ENCODE measurements around the gene MITF. TPM values are rescaled to one million over a fixed set of nuclear protein-coding genes. Genes with fewer than 3 reads are reported as not detected.

The MITF gene
- total RNA-seq, 1 experiment from 2014 or later: 1.9 TPM

DNA sequence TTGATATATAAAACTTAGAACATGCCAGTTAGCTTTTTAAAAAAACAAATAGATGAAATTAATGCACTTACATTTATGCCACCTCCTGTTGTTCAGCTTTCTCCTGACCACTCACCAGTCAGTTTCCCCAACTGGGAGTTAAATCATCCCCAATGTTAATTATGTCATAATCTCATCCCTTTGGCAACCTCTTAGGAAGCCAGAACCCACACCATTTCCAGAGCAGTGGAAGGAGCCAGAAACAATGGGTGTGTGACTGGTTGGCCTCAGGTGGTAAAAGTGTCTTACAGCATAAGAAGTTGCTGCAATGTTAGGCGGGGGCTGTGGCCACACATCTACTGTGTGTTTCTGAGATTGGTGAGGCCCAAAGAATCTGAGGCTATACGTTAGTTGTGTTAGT, 46.5 kb upstream of the MITF start (continued):
- no peak for TF ChIP-seq TCF7L2 (IDR thresholded peaks at IDR 0.05; ENCODE audit: borderline replicate concordance, extremely low read depth, insufficient read depth, insufficient read length)
- no peak for TF ChIP-seq ELF1 (IDR thresholded peaks at IDR 0.05; ENCODE audit: borderline replicate concordance, low read depth)
- TF ChIP-seq EZH2 (IDR thresholded peaks at IDR 0.05): no peak
- TF ChIP-seq CBX3 (IDR thresholded peaks at IDR 0.05; ENCODE audit: low read depth): no peak

DNA sequence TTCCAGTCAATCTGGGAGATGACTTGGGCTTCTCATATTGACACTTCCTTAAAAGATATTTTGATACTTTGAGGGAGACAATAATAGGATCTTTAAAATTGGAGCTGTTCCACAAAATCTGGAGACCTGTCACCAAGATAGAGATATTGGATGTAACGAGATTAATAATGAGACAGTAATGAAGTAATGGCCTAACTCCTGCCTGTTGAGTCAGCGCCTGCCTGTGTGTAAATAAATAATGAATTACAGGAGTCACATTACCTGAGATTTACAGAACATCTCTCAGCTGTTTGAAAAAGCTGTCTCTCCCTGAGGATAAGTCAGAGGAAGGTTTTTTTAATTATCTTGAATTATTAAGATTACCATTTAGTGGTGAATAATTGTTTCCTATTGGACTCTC, 43.8 kb upstream of the MITF start:
- no peak overlapping the region for H2AFZ ChIP-seq (ENCODE audit: low read depth, low read length, poor library complexity, severe bottlenecking)
- no peak overlapping the region for H3K4me2 ChIP-seq (ENCODE audit: low read length)
- H3K9ac ChIP-seq (ENCODE audit: low read length): no peak overlapping the region
- CTCF ChIA-PET: no interaction called here
- no peak for DNase-seq (ENCODE audit: low read depth, low spot score)
- H3K36me3 ChIP-seq (ENCODE audit: control insufficient read depth in 1 of 2, insufficient read depth in 2 of 2, low read length in 2 of 2): no peaks in the 10 kb centered on the region
- no peak overlapping the region for H3K27ac ChIP-seq (ENCODE audit: low read depth, low read length)
- H4K20me1 ChIP-seq (ENCODE audit: insufficient read depth): no peaks in the 10 kb centered on the region
- no TSS peak for BruUV-seq (replicated peaks)
- no peaks in the 10 kb centered on the region for H3K9me3 ChIP-seq (ENCODE audit: control insufficient read depth in 1 of 2, insufficient read depth in 1 of 2, low read depth in 1 of 2, low read length in 2 of 2)
- no peak for ATAC-seq
- intact Hi-C loops (cut with micrococcal nuclease): loop anchor here (10.0 kb wide), 1 partner anchor 159 kb away; no protein-coding TSS in a partner anchor
- TF ChIP-seq YY1 (IDR thresholded peaks at IDR 0.05; ENCODE audit: extremely low read depth, insufficient replicate concordance, low read depth, low read length) (no peak), ELF1 (IDR thresholded peaks at IDR 0.05; ENCODE audit: borderline replicate concordance, low read depth) (no peak)
- POLR2A ChIA-PET: no interaction called here
- no peaks in the 10 kb centered on the region for H3K4me1 ChIP-seq (ENCODE audit: control insufficient read depth in 1 of 2, insufficient read depth in 2 of 2, low read length in 2 of 2)
- H3K79me2 ChIP-seq (ENCODE audit: insufficient read depth, low read length): no peaks in the 10 kb centered on the region
- RAD21 ChIA-PET (ENCODE audit: low non-redundant PET in 1 of 2, low total read pairs in 2 of 2, uncharacterized antibody in 2 of 2, unreplicated experiment in 2 of 2): no interaction called here
- H3K9me2 ChIP-seq (ENCODE audit: insufficient read depth): no peaks in the 10 kb centered on the region
- H3K4me3 ChIP-seq (replicated peaks in 1 of 2; ENCODE audit: low read depth in 1 of 2, low read length in 2 of 2): no peak overlapping the region
- H3K27me3 ChIP-seq (ENCODE audit: insufficient read depth, low read length): peaks cover 7% of the 10 kb centered on the region; the same call in 1 of the 2 replicates

DNA sequence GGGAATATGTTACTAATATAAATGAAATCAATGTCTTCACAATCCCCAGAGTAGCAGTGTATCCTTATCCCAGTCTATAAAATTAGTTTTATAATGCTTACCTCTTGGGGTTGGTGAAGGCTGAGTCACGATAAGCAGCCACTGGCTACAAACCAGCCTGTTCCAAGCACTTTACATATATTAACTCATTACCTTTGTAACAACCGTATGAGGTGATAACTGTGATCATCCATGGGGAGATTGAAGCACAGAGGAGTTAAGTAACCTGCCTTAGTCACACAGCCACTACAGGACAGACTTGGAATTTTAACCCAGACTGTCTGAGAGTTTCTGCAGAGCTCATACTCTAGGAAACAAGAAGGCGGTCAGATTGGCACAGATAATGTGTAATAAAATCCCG, 43.3 kb upstream of the MITF start:
- no peak overlapping the region for H3K4me2 ChIP-seq (ENCODE audit: low read length)
- no peak overlapping the region for H3K27ac ChIP-seq (ENCODE audit: low read depth, low read length)
- H3K4me1 ChIP-seq (ENCODE audit: control insufficient read depth in 1 of 2, insufficient read depth in 2 of 2, low read length in 2 of 2): no peaks in the 10 kb centered on the region
- BruUV-seq (replicated peaks): no TSS peak
- DNase-seq (ENCODE audit: low read depth, low spot score) (no peak), ATAC-seq (no peak)
- H4K20me1 ChIP-seq (ENCODE audit: insufficient read depth): no peaks in the 10 kb centered on the region
- H3K79me2 ChIP-seq (ENCODE audit: insufficient read depth, low read length): no peaks in the 10 kb centered on the region
- no peaks in the 10 kb centered on the region for H3K9me3 ChIP-seq (ENCODE audit: control insufficient read depth in 1 of 2, insufficient read depth in 1 of 2, low read depth in 1 of 2, low read length in 2 of 2)
- no peaks in the 10 kb centered on the region for H3K9me2 ChIP-seq (ENCODE audit: insufficient read depth)
- no peak overlapping the region for H3K4me3 ChIP-seq (replicated peaks in 1 of 2; ENCODE audit: low read depth in 1 of 2, low read length in 2 of 2)
- H3K9ac ChIP-seq (ENCODE audit: low read length): no peak overlapping the region
- no peak overlapping the region for H2AFZ ChIP-seq (ENCODE audit: low read depth, low read length, poor library complexity, severe bottlenecking)
- ChIA-PET POLR2A (no interaction called here), RAD21 (ENCODE audit: low non-redundant PET in 1 of 2, low total read pairs in 2 of 2, uncharacterized antibody in 2 of 2, unreplicated experiment in 2 of 2) (no interaction called here), CTCF (no interaction called here)
- H3K27me3 ChIP-seq (ENCODE audit: insufficient read depth, low read length): peaks cover 3% of the 10 kb centered on the region; the same call in 1 of the 2 replicates
- intact Hi-C loops (cut with micrococcal nuclease): loop anchor here (10.0 kb wide), 1 partner anchor 159 kb away; no protein-coding TSS in a partner anchor
- no peak for TF ChIP-seq CEBPB (IDR thresholded peaks at IDR 0.05; ENCODE audit: low read depth)
- TF ChIP-seq EZH2 (IDR thresholded peaks at IDR 0.05): no peak
- TF ChIP-seq, protein P1, sequence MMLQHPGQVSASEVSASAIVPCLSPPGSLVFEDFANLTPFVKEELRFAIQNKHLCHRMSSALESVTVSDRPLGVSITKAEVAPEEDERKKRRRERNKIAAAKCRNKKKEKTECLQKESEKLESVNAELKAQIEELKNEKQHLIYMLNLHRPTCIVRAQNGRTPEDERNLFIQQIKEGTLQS (IDR thresholded peaks at IDR 0.05): no peak
- no peak for TF ChIP-seq FOSL1 (IDR thresholded peaks at IDR 0.05; ENCODE audit: low read depth)
- no peak for TF ChIP-seq JUND (IDR thresholded peaks at IDR 0.05)
- TF ChIP-seq CBX3 (IDR thresholded peaks at IDR 0.05; ENCODE audit: low read depth): no peak
- no peak for TF ChIP-seq ZNF274 (IDR thresholded peaks at IDR 0.05; ENCODE audit: low read depth, low read length)
- TF ChIP-seq, protein P2, sequence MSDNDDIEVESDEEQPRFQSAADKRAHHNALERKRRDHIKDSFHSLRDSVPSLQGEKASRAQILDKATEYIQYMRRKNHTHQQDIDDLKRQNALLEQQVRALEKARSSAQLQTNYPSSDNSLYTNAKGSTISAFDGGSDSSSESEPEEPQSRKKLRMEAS (IDR thresholded peaks at IDR 0.05): no peak
- no peak for TF ChIP-seq TCF7L2 (IDR thresholded peaks at IDR 0.05; ENCODE audit: borderline replicate concordance, extremely low read depth, insufficient read depth, insufficient read length)
- TF ChIP-seq SP1 (IDR thresholded peaks at IDR 0.05; ENCODE audit: low read depth): no peak
- no peaks in the 10 kb centered on the region for H3K36me3 ChIP-seq (ENCODE audit: control insufficient read depth in 1 of 2, insufficient read depth in 2 of 2, low read length in 2 of 2)

Data from HCT116 (cell line).